Daoy (cell line): Measurements from ENCODE around the gene EMC1. TPM values are rescaled to one million over a fixed set of nuclear protein-coding genes. Genes with fewer than 3 reads are reported as not detected.
"Not testable (repeated sequence)": the region's sequence is repeated elsewhere in the genome, so short reads cannot be mapped to it uniquely, and the experiment has no call there.

Experiments used
- DNase-seq: peaks from one replicate; pipeline ENCODE4 v3.0.0-alpha.2; 2015; ENCODE audit warnings: low read depth
- total RNA-seq: library from RNA; depleted of rRNA; stranded (reverse); fragments of >200 nt; shearing (Covaris generic); gene quantifications from 2 replicates; pipeline ENCODE4 v1.2.3, GENCODE V29; 2014; rRNA removed

EMC1 gene
- total RNA-seq = 41.0 and 49.9 TPM in 2 replicates

DNA sequence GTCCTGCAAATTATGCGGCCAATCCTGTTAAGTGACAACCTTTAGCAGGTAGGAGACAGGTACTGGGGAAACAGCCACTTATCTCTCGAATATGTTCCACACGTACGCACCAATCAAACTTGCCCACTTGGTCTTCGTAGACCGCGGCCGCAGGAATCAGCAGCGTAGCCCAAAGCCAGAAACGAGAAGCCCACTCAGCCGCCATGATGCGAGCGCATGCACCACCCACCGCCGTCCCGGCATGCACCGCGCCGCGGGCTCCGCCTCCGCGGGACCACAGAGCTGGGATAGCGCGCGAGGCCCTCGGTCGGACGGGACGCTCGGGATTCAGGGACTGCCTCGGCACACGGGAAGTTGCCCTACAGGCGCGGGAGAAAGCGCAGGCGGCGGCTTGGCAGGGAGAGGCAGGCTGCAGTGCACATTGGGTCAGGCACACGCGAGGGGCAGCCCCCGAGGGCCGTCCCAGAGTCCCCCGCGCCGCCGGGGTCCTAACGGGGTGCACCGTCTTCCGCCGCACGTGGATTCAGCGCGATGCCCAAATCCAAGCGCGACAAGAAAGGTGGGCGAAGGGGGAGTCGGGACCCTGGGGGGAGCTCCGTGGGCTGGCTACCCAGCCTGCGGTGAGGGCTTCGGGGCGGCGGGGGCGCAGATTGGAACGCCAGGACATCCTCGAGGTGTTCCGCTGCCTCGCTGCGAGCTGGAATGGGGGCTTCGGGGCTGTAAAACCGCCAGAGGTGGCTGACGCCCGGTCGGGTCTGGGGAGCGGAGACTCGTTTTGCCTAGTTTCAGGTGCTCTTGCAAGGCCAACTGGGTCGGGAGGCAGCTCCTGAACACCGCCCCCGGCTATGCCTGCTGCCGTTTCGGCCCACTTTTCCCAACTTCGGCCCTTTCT, at the start of gene EMC1, which contains the start of gene MRTO4:
Gene EMC1, minus strand, starts transcription at position 220 of the 892 bp plus-strand sequence. Its CDS starts 15 bp downstream, at position 205.
Gene MRTO4, plus strand, starts transcription at position 501 of the 892 bp plus-strand sequence. Its CDS starts 31 bp downstream, at position 532.
- peak; percentile 95 for DNase-seq

- DNase-seq = no peak
Measured at GRCh38 chr1:19300211-19300610, 48.9 kb upstream of the EMC1 start.

DNA sequence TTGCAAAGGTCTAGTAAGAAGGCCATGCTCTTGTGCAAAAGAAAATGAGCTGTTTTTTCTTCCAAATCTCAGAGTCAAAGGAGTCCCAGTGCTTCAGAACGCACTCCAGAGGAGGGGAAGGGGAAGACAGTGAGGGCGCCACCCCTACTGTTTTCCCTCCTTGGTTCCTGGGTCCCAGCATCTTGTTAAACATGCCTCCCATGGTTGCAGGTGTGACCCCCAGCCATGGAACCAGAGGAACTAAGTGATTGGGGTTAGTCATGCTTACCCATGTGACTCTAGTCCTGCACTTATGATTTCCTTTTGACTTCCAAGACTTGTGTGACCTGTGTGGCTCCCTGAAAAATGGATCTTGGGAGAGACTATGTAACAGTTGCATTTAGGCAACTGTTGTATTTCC, 43.3 kb upstream of the EMC1 start:
- no peak for DNase-seq

DNA sequence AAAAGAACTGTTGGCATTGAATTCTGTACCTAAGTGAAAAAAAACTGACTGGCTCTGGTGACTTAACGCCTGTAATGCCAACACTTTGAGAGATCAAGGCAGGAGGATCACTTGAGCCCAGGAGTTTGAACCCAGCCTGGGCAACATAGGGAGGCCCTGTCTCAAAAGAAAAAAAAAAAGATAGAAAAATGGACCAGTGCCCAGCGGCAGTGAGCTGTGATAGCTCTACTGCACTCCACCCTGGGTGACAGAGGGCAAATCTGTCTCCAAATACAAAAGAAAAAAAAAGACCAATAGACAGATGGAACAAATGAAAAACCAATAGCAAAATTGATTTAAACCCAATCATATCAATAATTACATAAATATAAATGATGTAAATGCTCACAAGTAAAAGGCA, 37.9 kb upstream of the EMC1 start:
- DNase-seq = no peak

DNA sequence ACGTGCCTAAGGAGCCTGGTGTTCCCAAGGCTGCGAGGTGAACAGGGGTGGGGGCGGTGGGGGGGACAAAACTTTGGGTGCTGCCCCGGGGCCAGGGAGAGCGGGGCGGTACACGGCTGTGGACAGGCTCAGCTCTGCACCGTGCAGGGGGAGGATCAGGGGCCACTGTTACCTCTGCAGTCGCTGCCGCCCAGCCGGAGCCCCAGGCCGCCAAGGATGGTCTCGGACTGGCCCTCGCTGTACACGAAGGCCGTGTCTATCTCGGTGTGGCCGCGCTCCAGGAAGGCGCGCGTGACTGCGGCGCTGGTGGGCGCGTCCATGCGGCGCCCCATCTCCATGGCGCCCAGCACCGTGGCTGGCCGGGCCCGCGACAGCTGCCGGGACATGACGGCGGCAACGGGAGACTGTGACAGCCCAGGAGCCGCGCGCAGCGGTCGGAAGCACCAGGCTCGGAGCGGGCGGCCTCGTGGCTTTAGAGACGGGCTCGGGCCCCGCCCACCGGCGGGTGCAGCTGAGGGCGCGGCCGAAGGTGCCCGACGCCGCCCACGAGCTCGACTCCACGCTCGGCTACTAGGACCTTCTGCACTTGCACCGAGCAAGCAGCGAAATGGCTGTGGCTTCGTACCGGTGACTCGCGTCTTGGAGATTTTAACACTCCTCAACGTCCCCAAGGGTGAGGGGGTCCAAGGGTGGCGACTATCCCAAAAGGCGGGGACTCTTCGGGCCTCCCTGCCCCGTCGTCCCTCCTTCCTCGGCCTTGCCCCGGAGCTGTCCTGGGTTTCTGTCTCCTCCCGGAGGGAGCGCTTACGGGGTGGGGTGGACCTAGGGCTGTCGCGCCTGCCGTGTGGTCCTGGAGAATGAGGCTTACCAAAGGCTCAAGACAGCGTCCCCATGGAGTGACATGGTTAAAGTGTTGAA, 37.3 kb upstream of the EMC1 start, which contains the start of gene AKR7A3:
Gene AKR7A3, minus strand, starts transcription at position 447 of the 918 bp plus-strand sequence. Its CDS starts 61 bp downstream, at position 386.
- peak; percentile 8 for DNase-seq

DNA sequence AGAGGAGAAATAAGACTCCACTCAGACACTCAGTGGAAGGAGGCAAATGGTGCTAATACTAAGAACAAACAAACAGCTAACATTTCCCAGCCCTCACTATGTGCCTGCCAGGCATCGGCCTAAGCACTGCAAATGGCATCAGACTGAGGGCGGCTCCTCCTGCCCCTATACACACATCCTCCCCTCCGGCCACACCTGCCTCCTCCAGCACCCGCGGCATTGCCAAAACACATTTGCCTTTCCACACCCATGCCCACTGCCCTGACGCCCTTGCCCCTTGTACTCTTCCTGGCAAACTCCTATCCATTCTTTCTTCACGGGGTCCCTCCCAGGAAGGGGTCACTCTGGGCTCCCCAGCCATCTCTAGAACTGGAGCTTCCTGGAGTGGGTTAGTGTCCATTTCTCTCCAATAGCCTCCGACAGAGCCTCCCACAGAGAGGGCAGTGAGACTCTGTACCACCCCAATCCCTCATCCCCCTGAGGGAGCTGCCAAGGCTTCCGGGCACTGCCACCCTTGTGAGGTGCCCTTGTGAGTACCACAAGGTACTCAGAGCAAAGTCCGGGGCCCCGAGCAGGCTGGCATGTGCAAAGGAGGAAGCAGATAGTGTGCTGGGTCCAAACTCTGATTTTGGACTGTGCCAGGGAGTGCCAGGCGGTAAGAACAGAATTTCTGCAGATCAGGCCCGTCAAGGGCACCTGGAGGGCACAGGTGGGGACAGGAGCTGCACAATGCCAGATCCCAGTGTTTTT, 36.3 kb upstream of the EMC1 start:
- DNase-seq = no peak

DNA sequence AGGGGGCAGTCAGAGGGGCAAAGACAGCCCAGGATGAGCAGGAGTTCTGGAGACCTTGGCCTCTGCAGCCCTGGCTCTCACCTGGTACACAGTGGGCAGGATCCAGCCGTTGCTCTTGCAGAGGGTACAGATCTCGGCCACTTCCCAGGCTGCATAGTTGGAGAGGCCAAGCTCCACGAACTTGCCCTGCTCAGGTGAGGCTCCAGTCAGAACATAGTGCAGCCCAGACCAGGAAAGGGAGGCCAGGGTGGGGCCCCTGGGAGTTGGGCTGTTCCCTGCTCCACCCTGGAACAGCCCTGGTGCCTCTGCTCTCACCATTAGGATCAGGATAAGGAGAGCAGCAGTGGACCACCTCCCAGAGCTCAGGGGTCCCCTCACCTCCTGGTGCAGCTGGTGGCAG, 34.5 kb upstream of the EMC1 start:
- not testable (repeated sequence) for DNase-seq

GRCh38 chr1:19285366-19285765, 34.0 kb upstream of the EMC1 start:
- DNase-seq = not testable (repeated sequence)

DNA sequence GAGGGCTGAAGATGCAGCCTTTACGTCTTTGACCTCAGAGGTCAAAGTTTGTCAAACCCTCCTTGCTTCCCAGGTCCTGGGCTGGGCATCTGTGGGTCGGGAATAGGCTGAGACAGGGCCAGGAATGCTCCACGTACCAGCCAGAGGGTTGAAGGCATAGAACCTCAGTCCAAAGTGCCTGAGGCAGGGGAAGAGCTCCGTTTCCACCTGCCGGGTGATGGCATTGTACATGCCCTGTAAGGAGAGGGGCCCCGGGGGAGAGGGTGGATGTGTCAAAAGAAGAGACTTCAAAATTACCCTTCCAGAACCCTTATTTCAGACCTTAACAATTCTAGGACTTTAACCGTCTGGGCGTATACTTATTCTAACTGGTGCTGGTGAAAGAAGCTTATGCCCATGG, 33.6 kb upstream of the EMC1 start:
- DNase-seq = no peak

DNA sequence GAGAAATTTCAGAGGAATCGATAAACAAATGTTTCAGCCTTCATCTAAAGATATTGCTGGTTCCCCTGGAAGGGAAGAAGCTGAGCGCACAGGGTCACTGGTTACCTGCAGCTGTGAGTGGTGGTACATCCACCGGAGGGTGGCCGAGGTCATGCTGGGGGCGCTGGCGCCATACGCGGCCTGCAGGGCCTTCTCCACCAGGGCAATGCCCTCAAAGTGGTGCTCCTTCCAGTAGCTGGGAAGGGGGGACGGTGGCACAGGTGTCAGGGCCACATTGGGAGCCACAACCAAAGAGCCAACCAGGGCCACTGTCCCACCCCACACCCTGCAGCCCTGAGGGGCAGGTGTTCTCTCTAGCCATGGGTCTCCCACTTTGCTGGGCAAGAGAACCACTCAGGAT, 32.6 kb upstream of the EMC1 start:
- DNase-seq = no peak

GRCh38 chr1:19274636-19275035, 23.3 kb upstream of the EMC1 start:
- DNase-seq = no peak

DNA sequence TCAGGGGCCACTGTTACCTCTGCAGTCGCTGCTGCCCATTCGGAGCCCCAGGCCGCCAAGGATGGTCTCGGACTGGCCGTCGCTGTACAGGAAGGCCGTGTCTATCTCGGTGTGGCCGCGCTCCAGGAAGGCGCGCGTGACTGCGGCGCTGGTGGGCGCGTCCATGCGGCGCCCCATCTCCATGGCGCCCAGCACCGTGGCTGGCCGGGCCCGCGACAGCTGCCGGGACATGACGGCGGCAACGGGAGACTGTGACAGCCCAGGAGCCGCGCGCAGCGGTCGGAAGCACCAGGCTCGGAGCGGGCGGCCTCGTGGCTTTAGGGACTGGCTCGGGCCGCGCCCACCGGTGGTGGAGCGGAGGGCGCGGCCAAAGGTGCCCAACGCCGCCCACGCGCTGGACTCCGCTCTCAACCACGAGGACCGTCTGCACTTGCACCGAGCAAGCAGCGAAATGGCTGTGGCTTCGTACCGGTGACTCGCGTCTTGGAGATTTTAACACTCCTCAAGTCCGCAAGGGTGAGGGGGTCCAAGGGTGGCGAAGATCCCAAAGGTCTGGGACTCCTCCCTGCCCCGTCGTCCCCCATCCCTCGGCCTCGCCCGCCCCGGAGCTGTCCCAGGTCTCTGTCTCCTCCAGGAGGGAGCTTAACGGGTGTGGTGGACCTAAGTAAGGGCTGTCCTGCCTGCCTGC, 22.7 kb upstream of the EMC1 start:
- not testable (repeated sequence) for DNase-seq

DNA sequence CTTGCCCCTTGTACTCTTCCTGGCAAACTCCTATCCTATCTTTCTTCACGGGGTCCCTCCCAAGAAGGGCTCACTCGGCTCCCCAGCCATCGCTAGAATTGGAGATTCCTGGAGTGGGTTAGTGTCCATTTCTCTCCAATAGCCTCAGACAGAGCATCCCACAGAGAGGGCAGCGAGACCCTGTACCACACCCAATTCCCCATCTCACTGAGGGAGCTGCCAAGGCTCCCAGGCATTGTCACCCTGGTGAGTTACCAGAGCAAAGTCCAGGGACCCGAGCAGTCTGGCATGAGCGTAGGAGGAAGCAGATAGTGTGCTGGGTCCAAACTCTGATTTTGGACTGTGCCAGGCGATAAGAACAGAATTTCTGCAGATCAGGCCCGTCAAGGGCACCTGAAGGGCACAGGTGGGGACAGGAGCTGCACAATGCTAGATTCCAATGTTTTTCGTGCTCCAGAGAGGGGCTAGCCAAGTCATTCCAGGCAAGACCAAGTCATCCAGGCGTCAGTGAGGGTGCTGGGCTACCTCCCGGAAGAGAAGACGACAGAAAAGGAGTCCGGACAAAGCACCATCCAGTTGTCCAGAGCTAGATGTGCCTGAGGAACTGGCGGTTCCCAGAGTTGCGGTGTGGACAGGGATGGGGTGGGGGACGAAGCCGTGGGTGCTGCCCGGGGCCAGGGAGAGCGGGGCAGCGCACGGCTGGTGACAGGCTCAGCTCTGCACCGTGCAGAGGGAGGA, 22.0 kb upstream of the EMC1 start:
- no peak for DNase-seq

DNA sequence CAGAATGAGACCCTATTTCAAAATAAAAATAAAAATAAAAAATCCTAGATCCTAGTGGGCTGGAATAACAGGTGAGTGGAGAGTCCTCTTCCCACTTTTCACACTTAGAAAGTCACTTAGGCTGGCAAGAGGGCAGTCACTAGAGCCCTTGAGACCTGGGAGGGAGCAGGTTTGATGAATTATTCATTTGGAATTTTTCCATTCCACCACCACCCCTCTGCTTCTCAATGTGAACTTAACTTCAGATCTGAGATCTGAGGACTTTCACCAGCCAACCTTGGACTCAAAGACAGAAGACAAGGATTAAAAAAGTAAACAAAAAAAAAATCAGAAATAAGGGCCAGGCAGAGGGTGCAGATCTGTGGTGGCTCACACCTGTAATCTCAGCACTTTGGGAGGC, 20.7 kb upstream of the EMC1 start:
- DNase-seq = no peak

- not testable (repeated sequence) for DNase-seq
Measured at GRCh38 chr1:19270343-19270730, 19.0 kb upstream of the EMC1 start.

DNA sequence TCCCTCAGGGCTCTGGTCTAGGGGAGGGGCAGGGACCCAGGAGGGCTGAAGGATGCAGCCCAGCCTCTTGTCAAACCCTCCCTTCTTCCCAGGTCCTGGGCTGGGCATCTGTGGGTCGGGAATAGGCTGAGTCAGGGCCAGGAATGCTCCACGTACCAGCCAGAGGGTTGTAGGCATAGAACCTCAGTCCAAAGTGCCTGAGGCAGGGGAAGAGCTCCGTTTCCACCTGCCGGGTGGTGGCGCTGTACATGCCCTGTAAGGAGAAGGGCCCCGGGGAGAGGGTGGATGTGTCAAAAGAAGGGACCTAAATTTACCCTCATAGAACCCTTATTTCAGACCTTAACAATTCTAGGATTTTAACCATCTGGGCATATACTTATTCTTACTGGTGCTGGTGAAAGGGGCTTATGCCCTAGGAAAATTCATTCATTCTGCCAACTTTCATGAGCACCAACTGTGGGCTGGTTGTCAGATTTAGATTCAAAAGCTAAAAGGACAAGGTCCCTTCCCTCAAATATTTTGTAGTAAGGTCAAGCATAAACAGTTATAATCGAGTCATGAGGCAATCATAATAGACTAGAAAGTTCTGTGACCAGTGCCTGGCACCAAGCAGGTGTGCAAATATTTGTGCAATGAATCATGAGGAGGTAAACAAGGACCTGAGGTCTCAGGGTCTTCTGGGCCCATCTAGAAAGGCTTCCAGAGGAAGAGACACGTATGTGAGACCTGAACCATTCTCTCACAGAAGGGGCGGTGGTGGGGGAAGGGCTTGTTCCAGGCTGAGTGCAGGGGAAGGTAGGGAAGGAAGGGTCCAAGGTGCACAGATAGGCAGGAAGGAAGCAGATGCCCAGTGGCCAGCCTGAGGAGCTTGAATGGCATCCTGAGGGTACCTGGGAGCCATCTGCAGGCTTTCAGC, 18.4 kb upstream of the EMC1 start:
- DNase-seq = not testable (repeated sequence)

GRCh38 chr1:19268445-19268844, 17.1 kb upstream of the EMC1 start:
- no peak for DNase-seq

GRCh38 chr1:19262744-19263143, 11.4 kb upstream of the EMC1 start:
- DNase-seq = no peak

DNA sequence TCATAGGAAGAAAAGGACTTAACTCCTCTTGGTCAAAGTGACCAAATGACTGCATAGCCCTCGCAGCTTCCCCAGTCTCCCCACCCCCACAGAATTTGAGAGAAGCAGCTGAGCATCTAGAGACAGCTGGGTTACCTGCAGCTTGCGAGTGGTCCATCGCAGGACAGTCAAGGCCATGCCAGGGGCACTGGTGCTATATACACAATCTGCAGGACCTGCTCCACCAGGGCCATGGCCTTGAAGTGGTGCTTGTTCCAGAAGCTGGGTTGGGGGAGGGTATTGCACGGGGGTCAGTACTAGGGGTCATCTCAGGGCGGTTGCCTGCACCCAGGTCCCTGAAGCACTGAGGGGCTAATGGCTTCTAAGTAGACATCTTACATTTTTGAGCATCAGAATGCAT, 10.7 kb upstream of the EMC1 start:
- no peak for DNase-seq
